Kidney capillary endothelial cell (primary cell): Measurements from ENCODE around the gene ANO10.
"Not testable (repeated sequence)": the region's sequence is repeated elsewhere in the genome, so short reads cannot be mapped to it uniquely, and the experiment has no call there.

Experiments used
- DNase-seq: peaks from one replicate; pipeline ENCODE4 v3.0.0-alpha.2; 2018; ENCODE audit warnings: low spot score

Gene ANO10

DNA sequence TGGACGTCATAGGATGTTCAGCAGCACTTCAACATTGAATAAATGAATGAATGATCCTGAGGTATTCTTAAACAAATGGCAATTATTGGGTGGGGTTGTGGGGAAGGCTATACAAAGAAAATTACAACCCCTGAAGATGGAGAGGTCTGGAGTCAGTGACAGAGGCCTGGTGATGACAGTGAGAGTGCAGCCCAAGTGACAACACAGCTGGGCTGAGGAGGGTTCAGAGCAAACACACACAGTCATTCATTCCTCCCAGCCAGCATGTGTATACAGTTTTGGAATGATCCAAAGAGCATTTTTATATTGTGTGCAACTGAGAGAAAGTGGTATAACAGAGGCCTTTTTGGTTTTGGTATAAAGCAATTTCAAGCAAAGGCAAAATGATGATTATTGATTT lies 148.1 kb downstream of the ANO10 start:
- no peak for DNase-seq

DNA sequence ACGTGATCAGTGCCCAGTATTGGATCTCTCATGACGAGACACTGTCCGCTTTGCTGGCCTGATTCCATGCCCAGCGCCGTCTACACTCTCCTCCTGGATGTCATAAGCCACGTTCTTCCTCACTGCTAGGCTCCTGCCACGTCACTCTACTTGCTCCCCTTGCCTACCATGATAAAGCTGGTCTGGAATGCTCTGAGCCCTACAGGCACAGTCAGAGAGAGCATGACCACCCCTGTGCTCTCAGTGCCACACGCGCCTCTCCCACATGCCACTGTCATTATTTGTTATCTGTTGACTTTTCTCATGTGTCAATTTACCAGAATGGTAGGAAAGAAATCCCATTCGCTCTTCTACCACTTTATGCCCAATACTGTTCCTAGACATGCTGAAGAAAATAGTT lies 148.6 kb downstream of the ANO10 start:
- no peak for DNase-seq

DNA sequence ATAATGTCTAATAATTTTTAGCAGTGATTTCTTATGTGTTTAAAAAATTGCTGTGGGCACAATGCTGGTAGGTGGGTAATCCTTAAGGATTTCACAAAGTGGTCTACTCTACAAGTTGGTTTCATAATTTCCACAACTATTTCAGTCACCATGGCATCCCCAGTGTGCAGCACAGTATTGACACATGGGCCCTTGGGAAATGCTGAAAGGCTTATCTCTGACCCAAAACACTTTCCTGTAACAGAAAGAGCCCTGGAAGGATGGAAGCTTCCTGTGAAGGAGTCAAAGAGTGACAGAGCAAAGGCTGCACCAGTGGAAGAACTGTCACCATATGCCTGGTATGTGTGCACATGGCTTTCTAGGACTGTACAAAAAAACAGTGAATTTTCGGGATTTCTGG lies 153.7 kb downstream of the ANO10 start:
- DNase-seq: no peak

DNA sequence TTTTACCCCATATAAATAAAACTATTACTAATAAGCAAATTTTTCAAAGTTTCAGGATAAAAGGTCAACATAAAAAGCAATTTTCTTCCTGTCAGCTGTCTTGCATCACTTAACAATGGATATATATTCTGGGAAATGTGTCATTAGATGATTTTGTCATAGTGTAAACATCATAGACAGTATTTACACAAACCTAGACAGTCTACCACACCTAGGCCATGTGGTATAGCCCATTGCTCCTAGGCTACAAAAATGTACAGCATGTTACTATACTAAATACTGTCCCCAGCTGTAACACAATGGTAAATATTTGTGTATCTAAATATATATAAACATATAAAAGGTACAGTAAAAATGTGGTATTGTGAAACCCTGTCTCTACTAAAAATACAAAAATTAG lies 156.7 kb downstream of the ANO10 start:
- DNase-seq: peak; percentile 42

DNA sequence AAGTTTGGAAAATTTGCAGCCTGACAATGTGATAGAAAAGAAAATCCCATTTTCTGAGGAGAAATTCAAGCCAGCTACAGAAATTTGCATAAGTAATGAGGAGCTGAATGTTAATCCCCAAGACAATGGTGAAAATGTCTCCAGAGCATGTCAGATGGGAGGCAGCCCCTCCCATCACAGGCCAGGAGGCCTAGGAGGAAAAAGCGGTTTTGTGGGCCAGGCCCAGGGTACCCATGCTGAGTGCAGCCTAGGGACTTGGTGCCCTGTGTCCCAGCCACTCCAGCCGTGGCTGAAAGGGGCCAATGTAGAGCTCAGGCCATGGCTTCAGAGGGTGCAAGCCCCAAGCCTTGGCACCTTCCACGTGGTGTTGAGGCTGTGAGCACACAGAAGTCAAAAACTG lies 159.2 kb downstream of the ANO10 start:
- DNase-seq: not testable (repeated sequence)

DNA sequence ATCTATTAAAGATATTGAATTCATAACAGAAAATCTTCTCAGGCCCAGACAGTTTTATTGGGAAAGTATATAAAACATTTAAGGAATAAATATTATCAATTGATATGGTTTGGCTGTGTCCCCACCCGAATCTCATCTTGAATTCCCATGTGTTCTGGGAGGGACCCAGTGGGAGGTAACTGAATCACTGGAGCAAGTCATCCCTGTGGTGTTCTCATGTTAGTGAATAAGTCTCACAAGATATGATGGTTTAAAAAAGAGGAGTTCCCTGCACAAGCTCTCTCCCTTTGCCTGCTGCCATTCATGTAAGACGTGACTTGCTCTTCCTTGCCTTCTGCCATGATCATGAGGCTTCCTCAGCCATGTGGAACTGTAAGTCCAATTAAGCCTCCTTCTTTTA lies 160.5 kb downstream of the ANO10 start:
- no peak for DNase-seq

DNA sequence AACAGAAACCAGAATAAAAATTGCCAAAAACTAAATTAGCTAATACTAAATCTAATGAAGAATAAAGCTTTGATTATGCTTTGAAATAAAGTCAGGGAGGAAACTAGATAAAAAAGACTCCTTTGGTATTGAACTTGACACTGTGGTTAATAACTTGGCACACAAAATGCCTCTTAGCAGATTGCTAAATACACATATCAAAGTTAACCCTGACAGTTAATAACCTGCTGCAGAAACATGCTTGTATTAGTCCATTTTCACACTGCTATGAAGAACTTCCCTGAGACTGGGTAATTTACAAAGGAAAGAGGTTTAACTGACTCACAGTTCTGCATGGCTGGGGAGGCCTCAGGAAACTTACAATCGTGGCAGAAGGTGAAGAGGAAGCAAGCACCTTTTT lies 164.8 kb downstream of the ANO10 start:
- DNase-seq: not testable (repeated sequence)

DNA sequence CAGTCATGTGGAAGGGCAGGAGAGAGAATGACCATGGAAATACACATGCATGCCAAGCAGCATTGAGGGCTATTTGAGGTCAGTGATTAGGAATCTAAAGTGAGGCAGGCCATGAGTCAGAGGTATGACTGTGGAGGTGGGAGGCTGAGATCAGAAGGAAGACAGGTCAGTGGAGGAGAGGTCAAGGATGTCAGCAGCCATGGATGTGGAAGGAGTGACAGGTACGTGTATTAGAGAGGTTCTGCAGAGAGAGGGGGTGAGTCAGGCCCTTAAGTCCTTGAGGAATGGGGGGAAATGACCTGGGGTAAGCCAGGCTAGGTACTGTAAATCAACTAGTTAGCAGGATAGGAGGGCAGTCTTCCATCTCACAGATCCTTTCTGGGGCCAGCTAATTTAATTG lies 166.6 kb downstream of the ANO10 start:
- peak; percentile 65 for DNase-seq

DNA sequence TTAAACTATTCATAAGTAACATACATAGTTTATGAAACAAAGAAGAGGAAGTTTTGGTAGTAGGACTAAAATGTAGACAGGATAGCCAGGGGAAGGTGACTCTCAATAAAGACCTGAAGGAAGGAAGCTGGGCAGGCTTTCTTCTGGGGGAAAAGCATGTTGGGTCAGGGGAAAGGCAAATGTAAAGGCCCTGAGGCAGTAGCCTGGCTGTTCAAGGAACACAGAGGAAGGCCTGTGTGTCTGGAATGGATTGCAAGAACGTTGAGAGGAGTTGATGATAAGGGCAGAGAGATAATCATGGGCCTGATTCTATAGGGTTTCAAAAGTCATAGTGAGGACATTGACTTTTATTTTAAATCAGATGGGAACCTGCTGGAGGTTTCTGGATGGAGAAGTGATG lies 167.8 kb downstream of the ANO10 start:
- no peak for DNase-seq

DNA sequence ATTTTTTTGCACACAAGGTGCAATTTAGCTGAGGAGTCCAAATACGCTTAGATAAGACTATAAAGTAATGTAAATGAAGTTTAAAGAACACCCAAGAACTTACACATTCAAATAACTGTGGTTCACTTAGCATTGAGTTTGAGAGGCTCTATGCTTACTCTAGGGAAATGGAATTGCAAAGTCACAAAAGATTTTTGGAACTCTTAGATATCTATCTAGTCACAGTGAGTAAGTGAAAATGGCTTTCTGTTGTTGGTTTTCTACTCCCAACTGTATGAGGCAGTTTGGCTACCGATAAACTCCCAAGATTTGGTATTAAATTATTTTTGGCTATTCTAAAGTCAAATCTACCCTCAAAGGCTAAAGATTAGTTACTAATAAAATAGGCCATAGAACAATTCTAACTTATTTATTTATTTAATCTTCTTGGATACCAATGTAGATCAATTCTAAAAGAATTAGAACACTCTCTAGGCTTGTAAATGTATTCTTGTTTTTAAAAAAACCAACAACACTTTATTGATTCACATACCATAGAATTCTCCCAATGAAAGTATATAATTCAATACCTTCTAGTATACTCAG lies 170.0 kb downstream of the ANO10 start:
- no peak for DNase-seq

DNA sequence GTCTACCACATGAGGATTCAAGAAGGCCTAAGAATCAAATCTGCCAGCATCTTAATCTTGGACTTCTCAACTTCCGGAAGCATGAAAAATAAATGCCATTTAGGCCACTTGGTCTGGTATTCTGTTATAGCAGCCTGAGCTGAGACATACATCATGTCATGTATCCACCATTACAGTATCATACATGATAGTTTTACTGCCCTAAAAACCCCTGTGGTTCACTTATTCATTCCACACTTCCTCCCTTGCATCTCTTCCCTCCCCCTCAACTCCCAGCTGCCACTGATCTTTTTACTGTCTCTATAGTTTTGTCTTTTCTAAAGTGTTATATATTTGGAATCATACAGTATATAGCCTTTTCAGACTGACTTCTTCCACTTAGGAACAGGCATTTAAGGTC lies 173.7 kb downstream of the ANO10 start:
- no peak for DNase-seq

DNA sequence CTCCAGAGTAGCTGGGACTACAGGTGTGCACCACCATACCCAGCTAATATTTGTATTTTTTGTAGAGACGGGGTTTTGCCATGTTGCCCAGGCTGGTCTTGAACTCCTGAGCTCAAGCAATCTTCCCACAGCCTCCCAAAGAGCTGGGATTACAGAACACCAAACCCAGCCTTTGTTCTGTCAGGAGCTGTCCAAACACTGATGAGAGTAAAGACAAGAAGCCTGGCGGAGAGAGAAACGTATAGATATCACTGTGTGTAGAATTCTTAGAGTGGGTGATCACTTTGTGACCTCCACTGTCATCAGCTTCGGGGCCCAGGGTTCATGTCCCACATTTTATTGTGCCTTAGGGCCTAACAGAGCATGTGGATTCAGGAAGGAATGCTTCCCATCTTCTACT lies 176.0 kb downstream of the ANO10 start:
- no peak for DNase-seq

DNA sequence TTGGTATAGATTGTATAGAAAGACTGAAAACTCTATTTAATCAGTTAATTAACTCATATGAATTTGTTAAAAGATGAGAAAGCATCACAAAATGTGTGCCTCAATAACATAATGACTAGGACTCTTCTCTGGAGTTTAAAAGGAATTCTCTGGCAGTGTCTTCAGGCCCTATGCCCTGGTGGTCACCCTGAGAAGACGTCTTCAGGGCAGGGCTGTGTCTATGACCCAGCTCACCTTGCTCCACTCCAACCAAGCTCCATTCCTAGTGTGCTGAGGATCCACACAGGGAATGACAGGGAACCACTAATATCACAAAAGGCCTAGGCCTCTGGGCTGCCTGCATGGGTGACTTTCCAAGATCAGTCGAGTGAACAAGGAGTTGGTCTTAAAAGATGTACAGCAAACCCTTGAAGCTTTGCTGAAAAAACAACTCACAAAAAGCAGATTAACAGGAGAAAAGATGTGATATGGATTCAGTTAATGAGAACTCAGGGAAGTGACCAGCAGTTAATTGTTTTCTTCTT lies 178.9 kb downstream of the ANO10 start:
- DNase-seq: no peak

DNA sequence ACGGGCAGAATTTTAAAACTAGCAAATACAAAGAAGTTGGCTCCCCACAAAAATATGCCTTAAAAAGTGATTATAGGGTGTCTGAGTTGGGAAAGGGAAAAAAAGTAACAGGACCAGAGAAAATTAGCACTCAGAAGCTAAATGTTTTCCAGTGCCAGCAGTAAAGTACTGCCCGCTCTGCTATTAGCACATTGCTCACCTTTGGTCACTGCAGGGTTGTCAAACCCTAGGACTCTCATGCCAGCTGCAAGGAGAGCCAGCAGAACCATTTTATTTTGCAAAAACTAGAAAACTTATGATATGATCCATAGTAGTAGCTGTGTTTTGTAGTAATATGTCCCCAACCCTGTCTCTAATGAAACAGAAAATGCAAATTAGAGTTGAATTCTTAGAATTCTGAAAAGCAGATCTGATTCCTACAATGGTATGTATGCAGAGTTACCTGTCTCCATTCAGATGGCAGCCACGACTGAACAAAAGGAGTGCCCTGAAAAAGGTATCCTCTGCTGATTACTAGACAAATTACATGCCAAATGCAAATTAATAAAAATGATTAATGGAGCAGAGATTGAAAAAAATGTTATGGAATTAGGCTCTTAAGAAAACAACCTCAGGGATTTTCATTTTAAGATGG lies 185.2 kb downstream of the ANO10 start:
- no peak for DNase-seq

DNA sequence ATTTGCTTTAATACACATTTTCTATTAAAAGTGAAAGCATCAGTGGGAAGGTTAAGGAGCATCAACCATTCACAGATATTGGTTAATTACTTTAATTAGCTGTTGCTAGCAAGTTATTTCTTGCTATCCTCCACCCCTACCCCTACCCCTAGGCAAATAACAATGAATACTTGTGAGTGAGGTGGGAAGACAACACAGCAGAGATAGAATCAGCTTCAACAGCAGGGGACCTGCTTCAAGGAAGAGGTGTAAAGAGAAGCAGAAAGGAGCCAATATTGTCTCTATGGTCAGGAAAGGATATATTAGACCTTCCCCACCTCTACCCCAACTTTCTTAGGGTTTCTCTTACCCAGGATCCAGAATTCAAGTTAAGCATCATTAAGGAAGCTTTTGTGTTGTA lies 186.1 kb downstream of the ANO10 start:
- DNase-seq: no peak

DNA sequence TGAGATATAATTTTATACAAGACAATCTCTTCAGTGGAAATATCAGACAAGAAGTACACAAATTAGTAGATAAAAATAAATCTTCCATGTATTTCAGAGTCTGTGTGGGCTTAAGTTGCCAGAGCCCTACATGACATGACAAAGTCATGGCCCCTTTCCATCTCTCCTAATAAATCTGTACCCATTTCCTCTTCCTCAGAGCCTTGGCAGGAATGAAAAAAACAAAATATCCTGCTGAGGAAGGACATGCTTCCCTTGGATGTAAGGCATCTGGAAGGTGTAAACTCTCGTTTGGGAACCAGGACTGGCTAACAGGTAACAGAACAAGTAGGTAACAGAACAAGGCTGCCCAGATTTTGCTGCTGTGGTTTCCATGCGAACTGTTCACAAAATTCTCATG lies 187.4 kb downstream of the ANO10 start:
- DNase-seq: no peak

DNA sequence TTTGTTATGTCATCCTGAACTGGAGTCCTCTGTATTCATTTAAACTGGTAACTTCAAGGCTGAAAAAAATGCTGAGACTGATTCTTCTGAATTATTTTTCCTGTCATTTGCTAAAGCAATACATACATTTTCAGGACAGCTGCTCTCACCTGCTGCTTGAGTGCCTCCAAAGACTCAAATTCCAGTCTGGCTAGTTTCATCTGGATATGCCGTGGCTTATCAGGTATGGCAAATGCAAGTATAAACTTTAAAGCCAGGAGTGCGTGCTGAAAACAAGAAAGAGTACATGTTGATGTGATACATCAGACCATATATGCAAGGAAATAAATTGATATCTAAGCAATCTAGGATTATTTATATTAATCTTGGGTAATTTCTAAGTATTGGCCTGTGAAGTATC lies 189.3 kb downstream of the ANO10 start:
- DNase-seq: no peak

DNA sequence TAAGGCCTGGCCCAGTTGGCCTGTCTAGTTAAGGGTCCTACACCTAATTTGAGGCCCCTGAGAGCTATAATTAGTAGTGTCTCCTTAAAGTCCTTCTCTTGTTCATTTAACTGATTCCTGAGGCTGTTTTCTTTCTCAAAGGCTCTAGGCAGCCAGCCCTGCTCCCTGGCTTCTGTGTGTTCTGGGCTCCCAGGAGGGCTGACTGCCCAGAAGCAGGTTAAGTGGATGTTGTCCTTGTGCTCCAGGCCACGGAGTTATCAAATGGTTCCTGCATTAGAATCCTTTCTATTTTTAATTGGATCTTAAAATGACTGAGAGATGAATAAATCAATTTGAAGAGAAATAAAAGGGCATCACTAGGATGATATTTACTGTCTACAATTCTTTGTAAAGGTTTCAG lies 195.4 kb downstream of the ANO10 start:
- DNase-seq: no peak

DNA sequence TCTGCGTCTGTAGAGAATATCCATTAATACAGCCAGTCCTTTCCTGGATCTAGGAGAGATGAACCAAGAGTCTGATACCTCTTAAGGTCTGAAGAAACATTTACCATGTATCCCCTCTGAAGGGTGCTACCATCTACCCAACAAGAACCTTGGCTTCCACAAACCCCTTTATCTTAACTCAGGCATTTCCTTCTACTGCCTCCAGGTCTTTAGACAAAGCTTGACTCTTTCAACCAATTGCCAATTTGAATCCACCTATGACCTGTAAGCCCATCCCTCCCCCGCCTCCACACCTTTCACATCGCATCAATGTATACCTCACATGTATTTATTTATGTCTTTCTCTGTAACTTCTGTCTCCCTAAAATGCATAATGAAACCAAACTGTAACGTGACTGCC lies 196.0 kb downstream of the ANO10 start:
- DNase-seq: no peak

DNA sequence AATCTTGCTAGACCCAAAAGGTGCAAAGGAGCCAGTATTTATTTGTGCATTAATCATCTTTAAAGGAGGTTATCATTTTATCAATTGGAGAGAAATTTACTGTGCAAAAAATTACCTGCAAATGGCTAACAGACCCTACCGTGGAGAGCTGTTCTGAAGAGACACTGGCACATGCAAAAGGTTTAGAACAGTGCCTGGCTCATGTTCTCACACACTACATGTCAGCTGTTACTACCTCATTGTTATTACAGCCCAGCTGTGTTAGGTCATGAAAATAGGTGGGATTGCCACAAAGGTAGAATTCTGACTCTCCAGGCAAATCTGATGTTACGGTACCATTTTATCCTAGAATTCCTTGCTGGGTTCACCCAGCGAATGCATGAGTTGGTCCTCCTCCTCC lies 198.2 kb downstream of the ANO10 start:
- DNase-seq: no peak

DNA sequence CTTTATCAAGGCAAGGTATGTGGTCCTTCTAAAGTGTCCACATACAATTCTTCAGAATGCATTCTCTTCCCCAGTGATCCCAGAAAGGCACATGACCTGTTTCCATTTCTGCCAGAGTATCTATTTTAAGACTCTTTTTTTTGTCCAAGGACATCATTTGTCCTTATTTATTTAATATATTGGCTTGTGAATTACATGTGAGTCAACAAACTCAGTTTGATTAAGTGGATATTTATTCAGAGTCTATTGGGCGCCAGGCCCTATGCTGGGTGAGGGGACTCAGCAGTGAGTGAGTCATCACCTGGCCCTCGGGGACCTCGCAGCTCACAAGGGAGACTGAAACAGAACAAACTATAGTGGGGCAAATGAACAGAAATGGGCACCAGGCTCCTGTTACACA lies 198.7 kb downstream of the ANO10 start:
- no peak for DNase-seq

DNA sequence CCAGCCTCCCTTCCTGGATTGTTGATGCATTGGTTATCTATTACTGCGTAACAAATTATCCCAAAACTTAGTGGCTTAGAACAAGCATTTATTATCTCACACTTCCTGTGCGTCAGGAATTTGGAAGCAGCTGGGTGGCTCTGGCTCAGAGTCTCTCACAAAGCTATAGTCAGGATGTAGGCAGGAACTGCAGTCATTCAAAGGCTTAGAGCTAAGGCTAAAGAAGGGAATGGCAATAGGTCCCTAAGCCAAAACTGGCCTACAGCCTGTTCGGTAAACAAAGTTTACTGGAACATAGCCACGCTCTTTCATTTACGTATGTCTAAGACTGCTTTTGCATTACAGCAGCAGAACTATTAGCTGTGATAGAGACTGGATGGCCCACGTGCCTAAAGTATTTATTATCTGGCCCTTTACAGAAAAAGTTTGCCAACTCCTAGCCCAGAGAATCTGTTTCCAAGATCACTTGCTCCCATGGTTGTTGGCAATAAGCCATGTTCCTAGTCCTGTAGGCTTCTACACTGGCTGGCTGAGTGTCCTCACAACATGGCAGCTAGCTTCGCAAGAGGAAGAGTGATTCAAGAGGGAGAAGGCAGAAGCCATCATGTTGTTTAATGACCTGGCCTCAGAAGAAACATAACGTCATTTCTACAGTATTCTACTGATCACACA lies 203.1 kb downstream of the ANO10 start:
- peak; percentile 82 for DNase-seq

DNA sequence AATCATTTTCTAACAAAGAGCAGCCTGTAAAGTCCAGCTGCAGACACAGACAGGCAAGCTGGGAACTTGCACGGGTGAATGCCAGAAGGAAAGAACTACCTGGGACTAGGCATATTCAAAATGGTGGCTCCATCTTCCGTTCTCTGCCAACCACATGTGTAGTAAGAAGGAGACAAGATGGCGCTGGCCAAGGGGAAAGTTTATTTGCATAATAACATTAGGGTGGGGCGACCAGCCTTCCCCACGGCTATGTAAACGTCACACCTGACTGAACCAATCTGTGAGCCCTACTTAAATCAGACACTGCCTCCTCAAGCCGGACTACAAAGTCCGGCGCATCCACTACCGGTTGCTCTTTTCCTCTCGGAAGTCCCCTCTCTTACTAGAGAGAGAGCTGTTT lies 204.7 kb downstream of the ANO10 start:
- DNase-seq: no peak

DNA sequence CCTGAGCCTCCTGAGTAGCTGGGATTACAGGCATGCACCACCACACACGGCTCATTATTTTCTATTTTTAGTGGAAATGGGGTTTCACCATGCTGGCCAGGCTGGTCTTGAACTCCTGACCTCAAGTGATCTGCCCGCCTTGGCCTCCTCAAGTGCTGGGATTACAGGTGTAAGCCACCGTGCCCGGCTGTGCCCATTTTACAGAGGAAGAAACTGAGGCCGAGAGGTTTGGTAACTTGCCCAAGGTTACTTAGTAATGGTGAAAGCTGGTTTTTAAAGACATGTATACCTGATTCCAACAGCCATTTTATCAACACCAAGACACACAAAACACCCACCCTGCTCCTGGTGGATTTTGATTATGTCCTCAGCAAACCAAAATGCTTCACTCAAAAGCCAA lies 206.7 kb downstream of the ANO10 start:
- DNase-seq: no peak
